Neural cell (in vitro differentiated cells): ENCODE data around the gene IQGAP2. TPM values are rescaled to one million over a fixed set of nuclear protein-coding genes. Genes with fewer than 3 reads are reported as not detected.

ENCODE experiments used
- H2AFZ ChIP-seq: fragments of 200-600, 300-800 bp; sonication (generic), shearing (Covaris generic); 2 replicates; pipeline ENCODE4 v1.6.0; 2014; ENCODE audit warnings: low read depth, mild to moderate bottlenecking, antibody characterized with exemption, low read length, moderate library complexity
- H3F3A ChIP-seq: fragments of 200-600 bp; shearing (Covaris generic); 2 replicates; pipeline ENCODE4 v1.6.1; 2016; ENCODE audit warnings: mild to moderate bottlenecking, moderate library complexity, mixed read lengths, antibody characterized with exemption, low read length; ENCODE audit not compliant: insufficient read depth, poor library complexity, severe bottlenecking
- H3K27ac ChIP-seq: fragments of 200-600, 300-800 bp; sonication (generic), shearing (Covaris generic); 2 replicates; pipeline ENCODE4 v1.5.1; 2014; ENCODE audit warnings: mild to moderate bottlenecking, low read length, moderate library complexity
- H3K27me3 ChIP-seq: fragments of 300-800, 200-600 bp; sonication (generic), shearing (Covaris generic); 2 replicates; pipeline ENCODE4 v1.6.0; 2014; ENCODE audit warnings: mild to moderate bottlenecking, low read depth, low read length, moderate library complexity; ENCODE audit not compliant: insufficient read depth
- H3K36me3 ChIP-seq: fragments of 300-800, 200-600 bp; sonication (generic), shearing (Covaris generic); 2 replicates; pipeline ENCODE4 v1.5.1; 2014; ENCODE audit warnings: mild to moderate bottlenecking, antibody characterized with exemption, low read length, moderate library complexity; ENCODE audit not compliant: insufficient read depth
- H3K4me2 ChIP-seq: fragments of 300-800, 200-600 bp; sonication (generic), shearing (Covaris generic); 2 replicates; pipeline ENCODE4 v1.6.0; 2014; ENCODE audit warnings: mild to moderate bottlenecking, low read length
- H3K4me3 ChIP-seq: fragments of 300-800, 200-600 bp; sonication (generic), shearing (Covaris generic); 2 replicates; pipeline ENCODE4 v1.5.1; 2014; ENCODE audit warnings: mild to moderate bottlenecking, low read length, moderate library complexity
- H3K79me2 ChIP-seq: fragments of 200-600 bp; shearing (Covaris generic); replicated peaks from 2 replicates; pipeline ENCODE4 v1.6.0; 2014; ENCODE audit warnings: mild to moderate bottlenecking, low read length, moderate library complexity; ENCODE audit not compliant: insufficient read depth
- H3K9ac ChIP-seq: fragments of 300-800, 200-600 bp; sonication (generic), shearing (Covaris generic); 2 replicates; pipeline ENCODE4 v1.6.1; 2016; ENCODE audit warnings: mild to moderate bottlenecking, low read length, mixed read lengths
- H3K9me2 ChIP-seq: fragments of 200-600 bp; shearing (Covaris generic); 2 replicates; pipeline ENCODE4 v1.6.1; 2016; ENCODE audit warnings: mild to moderate bottlenecking, low read length, mixed read lengths; ENCODE audit not compliant: insufficient read depth
- H3K9me3 ChIP-seq: fragments of 200-600, 300-800 bp; sonication (generic), shearing (Covaris generic); 2 replicates; pipeline ENCODE4 v1.6.1; 2016; ENCODE audit warnings: mild to moderate bottlenecking, mixed run types, low read length, moderate library complexity, mixed read lengths
- H4K20me1 ChIP-seq: fragments of 200-600 bp; shearing (Covaris generic); 2 replicates; pipeline ENCODE4 v1.6.1; 2016; ENCODE audit warnings: mild to moderate bottlenecking, mixed run types; ENCODE audit not compliant: insufficient read depth
- CTCF ChIP-seq: fragments of 450-650 bp; IDR thresholded peaks from 2 replicates; pipeline ENCODE4 v1.5.1; 2014; ENCODE audit warnings: antibody characterized with exemption, mild to moderate bottlenecking, moderate library complexity; ENCODE audit not compliant: poor library complexity, severe bottlenecking
- EP300 ChIP-seq: fragments of 450-650 bp; conservative IDR thresholded peaks from 2 replicates; pipeline ENCODE4 v1.6.1; 2014; ENCODE audit warnings: antibody characterized with exemption, mild to moderate bottlenecking, moderate library complexity; ENCODE audit not compliant: poor library complexity, severe bottlenecking
- EZH2 ChIP-seq: fragments of 200-600, 300-800 bp; shearing (Covaris generic), sonication (generic); IDR thresholded peaks from 2 replicates; pipeline ENCODE4 v1.6.1; 2014; ENCODE audit warnings: antibody characterized with exemption, low read length, borderline replicate concordance, mild to moderate bottlenecking; ENCODE audit not compliant: insufficient read depth, poor library complexity, severe bottlenecking
- MXI1 ChIP-seq: fragments of 450-650 bp; conservative IDR thresholded peaks from 2 replicates; pipeline ENCODE4 v1.6.1; 2014; ENCODE audit warnings: antibody characterized with exemption, mild to moderate bottlenecking; ENCODE audit not compliant: poor library complexity, severe bottlenecking
- POLR2AphosphoS5 ChIP-seq: IDR thresholded peaks from 2 replicates; pipeline ENCODE4 v1.6.1; 2012
- RAD21 ChIP-seq: fragments of 450-650 bp; conservative IDR thresholded peaks from 2 replicates; pipeline ENCODE4 v1.6.1; 2014; ENCODE audit warnings: antibody characterized with exemption, mild to moderate bottlenecking, moderate library complexity
- REST ChIP-seq: IDR thresholded peaks from 2 replicates; pipeline ENCODE4 v1.6.1; 2012; ENCODE audit warnings: borderline replicate concordance
- SMC3 ChIP-seq: fragments of 450-650 bp; conservative IDR thresholded peaks from 2 replicates; pipeline ENCODE4 v1.6.1; 2014; ENCODE audit warnings: antibody characterized with exemption, mild to moderate bottlenecking, moderate library complexity; ENCODE audit not compliant: poor library complexity
- TAF1 ChIP-seq: IDR thresholded peaks from 2 replicates; pipeline ENCODE4 v1.6.1; 2012; ENCODE audit warnings: low read depth
- polyA plus RNA-seq: library from polyadenylated mRNA; depleted of rRNA; stranded (reverse); fragments of >200 nt; gene quantifications from 2 replicates; pipeline ENCODE4 v1.2.3, GENCODE V29; 2014

Gene IQGAP2
- polyA plus RNA-seq, 1 donor from 2014 or later: 5.2 TPM

GRCh38 chr5:76497986-76498717, 95.1 kb downstream of the IQGAP2 start:
- Histone ChIP-seq H4K20me1 (no peaks in the 10 kb centered on the region), H3K9ac (no peak overlapping the region), H3F3A (no peaks in the 10 kb centered on the region), H3K27me3 (no peaks in the 10 kb centered on the region), H3K4me3 (no peak overlapping the region), H3K27ac (no peak overlapping the region), H3K4me2 (no peak overlapping the region), H3K36me3 (no peaks in the 10 kb centered on the region), H3K9me3 (no peaks in the 10 kb centered on the region), H3K79me2 (no peaks in the 10 kb centered on the region), H3K9me2 (no peaks in the 10 kb centered on the region), H2AFZ (no peak overlapping the region)
- no peak for TF ChIP-seq CTCF
- TF ChIP-seq REST: no peak
- TF ChIP-seq MXI1: no peak
- no peak for TF ChIP-seq POLR2AphosphoS5
- TF ChIP-seq EP300: no peak
- no peak for TF ChIP-seq RAD21
- no peak for TF ChIP-seq EZH2
- TF ChIP-seq TAF1: no peak
- no peak for TF ChIP-seq SMC3

GRCh38 chr5:76499507-76500161, 96.5 kb downstream of the IQGAP2 start:
- no peaks in the 10 kb centered on the region for H3K36me3 ChIP-seq
- H3K9ac ChIP-seq: no peak overlapping the region
- no peaks in the 10 kb centered on the region for H4K20me1 ChIP-seq
- no peaks in the 10 kb centered on the region for H3K9me3 ChIP-seq
- TF ChIP-seq SMC3: no peak
- TF ChIP-seq EZH2: no peak
- TF ChIP-seq CTCF: no peak
- no peak for TF ChIP-seq POLR2AphosphoS5
- no peak for TF ChIP-seq MXI1
- no peak for TF ChIP-seq RAD21
- TF ChIP-seq REST: no peak
- TF ChIP-seq TAF1: no peak
- TF ChIP-seq EP300: no peak
- H3K4me2 ChIP-seq: no peak overlapping the region
- H3K27ac ChIP-seq: no peak overlapping the region
- no peaks in the 10 kb centered on the region for H3F3A ChIP-seq
- H3K27me3 ChIP-seq: no peaks in the 10 kb centered on the region
- no peaks in the 10 kb centered on the region for H3K9me2 ChIP-seq
- no peaks in the 10 kb centered on the region for H3K79me2 ChIP-seq
- no peak overlapping the region for H2AFZ ChIP-seq
- no peak overlapping the region for H3K4me3 ChIP-seq
